HG02970 (cell line): ENCODE measurements around the gene KAT8.
"Not testable (repeated sequence)": the region's sequence is repeated elsewhere in the genome, so short reads cannot be mapped to it uniquely, and the experiment has no call there.

Experiments
- ATAC-seq: cut with Tn5 transposase; IDR thresholded peaks from one replicate; pipeline ENCODE4 v1.9.1; 2021; ENCODE audit warnings: mild to moderate bottlenecking, moderate library complexity, moderate number of reproducible peaks; ENCODE audit not compliant: unreplicated experiment, low FRiP score

Gene KAT8

DNA sequence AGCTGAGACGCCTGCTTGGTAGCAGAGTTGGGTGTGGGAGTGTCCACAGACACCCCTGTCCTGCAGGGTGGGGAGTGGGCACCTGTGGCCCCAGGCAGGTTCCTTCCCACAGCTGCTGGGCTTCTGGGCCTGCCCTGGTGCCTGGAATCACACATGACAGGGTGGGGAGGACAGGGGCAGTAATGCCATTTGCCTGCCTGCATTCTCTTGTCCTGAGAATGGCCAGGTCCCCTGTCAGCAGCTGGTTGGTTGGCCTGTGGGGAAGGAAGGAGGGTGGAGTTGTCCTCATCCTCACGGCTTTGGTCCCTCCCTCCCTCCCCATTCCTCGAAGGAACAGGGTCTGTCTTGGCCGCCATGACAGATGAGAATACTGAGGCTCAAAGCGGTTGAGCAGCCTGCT lies 33.9 kb upstream of the KAT8 start:
- no peak for ATAC-seq

DNA sequence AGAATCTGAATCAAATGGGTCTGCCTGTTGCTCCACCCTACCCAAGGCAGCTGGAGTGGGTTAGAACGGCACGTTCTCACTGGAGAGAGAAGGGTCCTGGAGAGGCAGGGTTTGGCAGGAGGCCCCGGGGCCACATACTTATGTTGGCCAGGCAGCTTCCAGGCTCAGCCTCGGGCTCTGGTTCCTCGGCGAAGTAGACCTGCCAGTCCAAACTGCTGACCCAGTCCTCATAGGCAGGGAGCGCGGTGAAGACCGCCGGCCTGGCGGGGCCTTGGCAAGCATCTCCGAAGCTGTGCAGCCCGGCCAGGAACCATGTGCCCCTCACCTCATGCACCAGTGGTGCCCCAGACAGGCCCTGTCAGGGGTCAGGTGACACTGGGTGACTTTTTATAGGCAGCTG lies 33.5 kb upstream of the KAT8 start:
- no peak for ATAC-seq

DNA sequence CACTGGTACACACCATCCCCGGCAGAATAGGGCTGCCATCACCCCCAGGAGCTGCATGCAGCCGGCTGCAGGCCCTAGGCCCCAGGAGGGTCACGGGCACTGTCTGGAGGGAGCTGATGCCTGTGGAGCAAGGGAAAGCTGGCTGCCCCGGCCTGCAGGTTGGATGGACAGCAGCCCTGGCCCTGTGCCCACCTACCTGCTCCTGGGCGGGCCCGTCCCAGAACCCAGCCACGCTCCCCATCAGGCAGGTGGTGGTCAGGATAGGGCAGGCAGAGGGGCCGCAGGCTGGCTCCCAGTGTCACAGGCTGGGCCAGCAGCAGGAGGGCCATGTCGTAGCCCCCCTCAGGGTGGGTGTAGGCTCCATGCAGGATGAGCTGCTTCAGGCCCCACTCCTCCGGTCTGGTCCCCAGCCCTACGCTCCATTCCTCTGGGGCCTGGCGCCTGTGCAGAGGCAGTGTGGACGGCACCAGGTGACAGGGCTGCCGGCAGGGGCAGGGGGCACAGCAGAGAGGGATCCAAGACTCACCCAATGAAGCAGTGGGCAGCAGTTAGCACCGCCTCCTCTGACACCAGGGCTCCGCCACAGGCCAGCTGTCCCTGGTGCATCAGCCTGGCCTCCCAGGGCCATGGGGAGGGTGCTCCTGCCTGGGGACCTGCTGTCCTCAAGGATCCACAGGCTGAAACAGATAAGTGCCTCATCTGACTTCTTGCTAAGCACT lies 32.7 kb upstream of the KAT8 start:
- ATAC-seq, result no peak

DNA sequence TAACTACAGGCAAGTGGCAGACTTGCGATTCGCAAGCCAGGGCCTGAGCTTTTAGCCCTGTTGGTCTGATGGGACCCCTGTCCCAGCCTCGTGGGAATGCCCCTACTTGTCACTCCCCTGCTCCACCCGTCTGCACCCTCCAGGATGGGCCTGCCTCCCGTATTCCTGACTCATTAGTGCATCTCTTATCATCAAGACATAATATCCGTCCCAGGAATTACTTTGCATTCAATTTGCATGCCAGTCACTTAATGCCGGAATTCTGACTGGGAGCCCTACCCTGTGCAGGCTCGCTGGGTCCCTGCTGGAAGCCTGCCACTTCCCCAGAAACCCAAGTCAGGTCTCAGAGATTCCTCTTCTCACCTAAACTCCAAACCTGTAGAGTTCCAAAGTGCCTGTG lies 32.1 kb upstream of the KAT8 start:
- ATAC-seq, result no peak

DNA sequence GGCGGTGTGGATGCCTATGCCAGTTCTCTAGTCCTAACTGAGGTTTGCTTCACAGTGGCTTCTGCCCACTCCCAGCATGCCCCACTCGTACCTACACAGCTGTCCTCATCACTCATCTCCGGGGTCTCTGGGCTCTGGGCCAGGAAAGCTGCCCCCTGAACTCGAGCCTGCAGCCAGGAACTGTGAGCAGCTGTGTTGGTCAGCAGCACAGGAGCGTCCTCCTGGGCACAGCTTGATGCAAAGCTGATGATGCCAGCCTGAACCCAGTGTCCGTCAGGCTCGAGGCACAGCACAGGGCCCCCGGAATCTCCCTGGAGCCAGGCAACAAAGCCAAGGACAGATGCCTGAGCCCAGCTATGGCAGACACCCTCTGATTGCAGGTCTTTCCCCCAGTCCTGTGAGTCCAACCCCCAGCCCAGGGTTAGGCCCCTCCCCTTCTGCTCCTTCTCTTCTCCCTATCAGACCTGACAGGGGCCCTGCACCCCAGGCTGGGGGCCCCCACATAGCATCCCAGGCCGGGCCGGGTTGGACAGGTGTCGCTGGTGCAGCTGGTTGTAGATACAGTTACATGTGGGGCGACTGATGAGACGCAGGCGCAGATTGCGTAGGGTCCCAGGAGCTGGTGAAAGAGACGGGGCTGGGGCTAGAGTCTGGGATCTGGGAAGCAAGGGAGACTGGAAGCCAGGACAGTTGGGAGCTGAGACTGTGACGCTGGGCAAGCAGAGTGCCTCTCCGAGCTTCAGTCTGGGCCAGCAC lies 31.4 kb upstream of the KAT8 start:
- ATAC-seq, result no peak

DNA sequence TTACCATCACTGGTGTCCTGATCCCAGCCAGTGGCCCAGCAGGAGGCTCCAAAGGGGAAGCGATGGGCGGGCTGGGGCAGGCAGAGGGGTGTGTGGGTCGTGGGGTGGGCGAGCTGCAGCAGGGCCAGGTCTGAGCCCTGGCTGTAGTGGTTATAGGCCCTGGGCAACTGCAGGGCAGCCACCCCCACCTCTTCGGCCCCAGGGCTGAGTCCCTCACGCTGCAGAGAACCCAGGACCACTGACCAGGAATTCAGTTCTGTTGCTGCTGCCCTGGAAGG lies 30.9 kb upstream of the KAT8 start:
- no peak for ATAC-seq

DNA sequence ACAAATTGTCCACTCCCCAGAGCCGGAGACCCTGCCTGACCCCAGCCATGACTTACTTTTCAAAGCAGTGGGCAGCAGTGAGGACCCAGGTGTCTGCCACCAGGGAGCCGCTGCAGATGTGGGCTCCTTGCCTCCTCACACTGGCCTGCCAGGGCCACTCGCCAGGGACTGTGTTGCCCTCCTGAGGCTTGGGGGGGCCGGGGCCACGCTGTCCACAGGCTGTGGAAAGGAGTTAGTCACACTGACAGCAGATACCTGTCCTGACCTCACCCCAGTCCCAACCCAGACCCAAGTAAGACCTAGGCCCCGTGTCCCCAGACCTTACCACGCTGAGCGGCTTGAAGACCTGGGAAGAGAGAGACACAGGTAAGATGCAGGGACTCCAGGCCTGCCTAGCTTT lies 30.0 kb upstream of the KAT8 start:
- ATAC-seq, result no peak

DNA sequence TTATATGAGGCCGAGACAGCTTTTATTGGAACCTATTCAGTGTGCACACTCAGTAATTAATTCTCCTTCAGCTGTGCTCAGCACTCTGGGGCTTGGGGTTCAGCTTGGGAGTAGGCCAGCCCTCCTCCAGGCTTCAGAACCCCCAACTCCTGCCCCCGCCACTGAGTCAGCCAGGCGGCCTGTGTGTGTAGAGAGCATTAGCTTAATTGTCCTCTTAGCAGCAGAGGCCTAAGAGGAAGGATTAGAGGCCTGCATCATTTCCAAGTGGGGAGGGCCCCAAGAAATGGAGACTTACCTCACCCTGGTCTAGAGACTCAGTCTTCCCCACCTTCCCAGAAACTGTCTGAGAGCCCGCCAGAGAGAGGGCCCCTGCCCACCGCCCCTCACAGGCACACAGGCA lies 29.5 kb upstream of the KAT8 start:
- ATAC-seq, result no peak

DNA sequence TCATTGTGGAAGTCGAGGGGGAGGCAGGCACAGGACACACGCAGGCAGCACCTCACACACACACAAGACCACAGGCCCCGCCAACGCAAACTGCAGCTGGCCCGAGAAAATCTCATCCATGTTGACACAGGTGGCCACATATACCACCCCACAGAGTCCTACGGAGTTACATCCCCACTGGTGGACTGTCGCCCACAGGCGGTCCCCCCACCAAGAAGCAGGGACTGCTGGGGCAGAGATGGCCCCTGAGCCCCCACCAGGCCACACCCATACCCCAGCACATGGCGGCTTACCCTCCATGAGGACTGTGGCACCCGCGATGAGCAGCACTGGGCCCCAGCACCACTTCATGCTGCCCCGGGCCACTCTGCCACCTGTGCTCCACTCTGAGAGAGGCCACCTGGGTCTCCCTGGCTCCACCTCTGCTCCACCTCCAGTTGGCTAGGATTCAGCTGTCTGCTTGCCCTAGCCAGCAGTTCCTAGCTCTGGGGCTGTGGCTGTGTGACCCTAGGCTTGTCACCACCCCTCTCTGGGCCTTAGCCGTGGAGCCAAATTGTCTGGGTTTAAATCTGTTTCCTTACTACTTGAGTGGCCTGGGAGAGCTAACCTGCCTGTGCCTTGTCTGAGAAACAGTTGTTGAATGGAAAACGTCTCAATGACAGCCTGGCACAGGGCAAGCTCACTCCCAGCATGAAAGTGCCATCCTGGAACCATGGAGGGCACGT lies 28.8 kb upstream of the KAT8 start, which contains the start of gene PRSS53:
Gene PRSS53 (minus strand): TSS at position 485 of the 725 bp plus-strand sequence. CDS start 134 bp downstream, at position 351.
- no peak for ATAC-seq

DNA sequence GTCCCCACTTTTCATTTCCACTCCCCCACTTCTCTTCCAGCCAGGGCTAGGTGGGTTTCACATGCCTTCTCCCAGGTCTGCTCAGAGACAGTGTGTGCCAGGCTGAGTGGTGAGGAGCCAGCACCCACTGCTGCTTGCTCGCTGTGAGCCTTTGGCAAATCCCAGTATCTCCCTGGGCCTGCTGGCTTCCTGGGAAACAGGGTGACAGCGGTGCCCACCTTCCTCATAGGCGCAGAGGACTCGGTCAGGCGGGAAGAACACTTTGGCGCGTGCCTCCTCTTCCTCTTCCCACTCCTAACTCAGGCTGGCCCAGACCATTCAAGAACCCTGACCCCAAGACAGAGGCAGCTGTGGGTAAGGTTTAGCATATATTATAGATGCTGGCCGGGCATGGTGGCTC lies 28.3 kb upstream of the KAT8 start:
- ATAC-seq, result no peak

DNA sequence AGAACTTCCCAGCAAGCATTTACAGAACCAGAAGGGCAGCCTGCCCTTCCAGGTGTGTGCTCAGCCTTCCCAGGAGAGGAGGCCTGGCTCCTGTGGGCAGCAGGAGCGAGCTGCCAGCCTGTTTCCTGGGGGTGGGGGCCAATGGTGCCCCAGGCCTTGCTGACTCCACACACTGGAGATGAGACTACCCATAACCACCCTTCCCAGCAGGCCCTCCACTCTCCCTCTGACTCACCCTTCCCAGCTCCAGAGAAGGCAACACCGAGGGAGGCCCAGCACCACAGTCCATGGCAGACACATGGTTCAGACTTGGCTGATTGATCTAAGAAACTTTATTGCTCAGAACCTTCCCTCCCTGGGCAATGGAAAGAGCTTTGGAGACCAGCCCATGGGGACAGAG lies 26.9 kb upstream of the KAT8 start:
- ATAC-seq, result no peak

DNA sequence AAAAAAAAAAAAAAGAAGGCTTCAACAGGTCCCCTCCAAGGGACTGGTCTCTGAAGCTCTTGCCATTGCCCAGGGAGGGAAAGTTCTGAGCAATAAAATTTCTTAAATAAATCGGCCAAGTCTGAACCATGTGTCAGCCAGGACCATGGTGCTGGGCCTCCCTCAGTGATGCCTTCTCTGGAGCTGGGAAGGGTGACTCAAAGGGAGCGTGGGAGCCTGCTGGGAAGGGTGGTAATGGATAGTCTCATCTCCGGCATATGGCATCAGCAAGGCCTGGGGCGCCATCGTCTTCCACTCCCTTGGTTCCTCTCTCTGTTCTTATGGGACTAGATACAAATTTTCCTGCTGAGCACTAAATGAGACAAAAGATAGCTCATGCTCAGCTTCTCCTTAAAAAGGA lies 25.1 kb upstream of the KAT8 start:
- no peak for ATAC-seq

DNA sequence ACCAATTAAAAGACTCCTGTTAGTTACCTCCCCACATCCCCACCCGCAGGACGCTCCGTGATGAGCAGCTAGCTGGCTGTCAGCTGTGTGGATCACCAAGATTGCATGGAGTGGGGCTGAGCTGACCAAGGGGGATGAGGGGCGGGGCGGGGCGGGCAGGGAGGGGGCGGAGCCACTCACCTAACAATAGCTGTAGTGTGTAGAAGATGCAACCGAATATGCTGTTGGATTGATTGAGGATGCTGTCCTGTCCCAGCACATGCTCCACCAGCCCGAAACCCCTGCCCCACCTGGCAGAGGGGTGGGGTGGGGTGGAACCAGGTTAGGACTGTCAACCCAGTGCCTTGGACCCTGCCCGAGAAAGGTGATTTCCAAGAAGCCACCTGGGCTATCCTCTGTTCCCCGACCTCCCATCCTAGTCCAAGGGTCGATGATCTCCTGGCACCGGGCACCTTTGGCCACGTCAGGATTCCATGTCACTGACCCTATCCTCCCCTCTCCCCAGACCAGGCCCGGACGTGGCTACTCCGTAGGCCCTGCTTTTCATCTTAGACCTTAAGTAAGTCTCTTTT lies 24.2 kb upstream of the KAT8 start:
- ATAC-seq, result no peak

DNA sequence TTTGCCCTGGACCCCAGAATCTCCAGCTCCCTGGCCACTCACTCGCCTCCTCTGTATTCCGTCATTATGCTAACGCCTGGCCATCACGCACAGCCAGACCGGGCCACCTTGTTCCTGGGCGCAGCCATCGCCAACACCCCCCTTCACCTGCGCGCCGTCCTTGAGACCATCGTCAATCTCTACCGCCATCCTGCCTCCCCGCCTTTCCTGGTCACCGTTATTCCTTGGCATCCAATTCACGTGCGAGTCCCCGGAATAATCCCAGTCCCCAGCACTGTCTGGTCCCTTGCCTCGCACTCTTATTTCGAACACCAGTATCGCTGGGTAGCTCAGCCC lies 23.4 kb upstream of the KAT8 start:
- no peak for ATAC-seq

DNA sequence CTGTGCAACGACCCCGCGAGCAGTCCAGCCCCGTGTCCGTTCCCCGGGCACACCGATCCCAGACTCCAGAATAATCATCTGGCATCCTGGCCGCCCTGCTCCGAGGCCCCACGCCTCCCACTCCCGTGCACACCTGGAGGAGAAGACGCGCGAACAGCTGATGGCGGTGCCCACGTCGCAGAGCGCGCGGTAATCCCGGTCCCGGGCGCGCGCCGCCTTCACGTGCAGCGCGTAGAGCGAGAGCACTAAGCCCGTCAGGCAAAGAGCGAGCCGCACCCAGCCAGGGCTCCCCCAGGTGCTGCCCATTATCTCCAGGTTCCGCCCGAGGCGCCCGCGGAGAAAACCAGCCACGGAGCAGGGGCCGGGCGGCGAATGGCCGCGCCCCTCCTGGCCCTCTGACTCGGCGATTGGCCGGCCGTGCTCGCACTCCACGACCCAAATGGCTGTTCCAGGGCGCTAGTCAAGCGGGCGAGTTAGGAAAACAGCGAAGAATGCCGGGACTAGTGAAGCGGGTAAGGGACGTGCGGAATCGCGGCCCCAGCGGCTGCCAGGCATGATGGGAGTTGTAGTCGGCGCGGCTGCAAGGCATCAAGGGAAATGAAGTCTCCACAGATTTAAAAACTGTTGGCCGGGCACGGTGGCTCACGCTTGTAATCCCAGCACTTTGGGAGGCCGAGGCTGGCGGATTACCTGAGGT lies 22.9 kb upstream of the KAT8 start, which contains the start of gene VKORC1:
Gene VKORC1 (minus strand): TSS at position 374 of the 697 bp plus-strand sequence. CDS start 68 bp downstream, at position 306.
- ATAC-seq, result peak; percentile 69

DNA sequence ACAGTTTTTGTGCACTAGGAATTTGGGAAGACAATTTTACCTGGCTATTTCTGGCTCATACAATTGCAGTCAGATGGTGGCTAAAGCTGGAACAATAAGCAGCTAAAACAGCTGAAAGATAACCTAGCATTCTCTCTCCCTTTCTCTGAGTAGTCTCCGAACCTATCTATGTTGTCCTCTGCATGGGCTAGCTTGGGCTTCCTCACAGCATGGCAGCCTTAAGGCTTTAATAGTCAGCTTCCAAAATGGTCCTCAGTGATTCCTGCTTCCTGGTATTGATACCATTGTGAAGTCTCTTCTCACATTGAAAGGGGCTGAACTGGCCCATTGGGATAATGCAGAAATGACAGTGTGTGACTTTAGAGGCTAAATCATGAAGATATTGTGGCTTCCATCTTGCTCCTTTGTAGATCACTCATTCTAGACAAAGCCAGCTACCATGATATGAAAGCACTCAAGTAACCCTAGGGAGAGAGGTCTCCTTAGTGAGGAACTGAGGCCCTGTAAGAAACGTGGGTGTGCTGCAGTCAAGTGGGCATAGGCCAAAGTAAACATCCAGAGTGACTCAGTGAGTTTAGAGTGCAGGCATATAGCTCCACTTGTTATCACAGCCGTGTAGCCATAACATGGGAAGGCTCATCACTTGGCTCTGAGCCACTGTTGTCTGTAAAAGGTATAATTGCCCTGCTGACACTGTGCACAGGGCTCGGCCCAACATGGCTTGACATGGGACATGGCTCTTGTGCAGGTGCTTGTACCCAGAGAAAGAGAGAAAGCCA lies 17.4 kb upstream of the KAT8 start:
- ATAC-seq, result no peak

DNA sequence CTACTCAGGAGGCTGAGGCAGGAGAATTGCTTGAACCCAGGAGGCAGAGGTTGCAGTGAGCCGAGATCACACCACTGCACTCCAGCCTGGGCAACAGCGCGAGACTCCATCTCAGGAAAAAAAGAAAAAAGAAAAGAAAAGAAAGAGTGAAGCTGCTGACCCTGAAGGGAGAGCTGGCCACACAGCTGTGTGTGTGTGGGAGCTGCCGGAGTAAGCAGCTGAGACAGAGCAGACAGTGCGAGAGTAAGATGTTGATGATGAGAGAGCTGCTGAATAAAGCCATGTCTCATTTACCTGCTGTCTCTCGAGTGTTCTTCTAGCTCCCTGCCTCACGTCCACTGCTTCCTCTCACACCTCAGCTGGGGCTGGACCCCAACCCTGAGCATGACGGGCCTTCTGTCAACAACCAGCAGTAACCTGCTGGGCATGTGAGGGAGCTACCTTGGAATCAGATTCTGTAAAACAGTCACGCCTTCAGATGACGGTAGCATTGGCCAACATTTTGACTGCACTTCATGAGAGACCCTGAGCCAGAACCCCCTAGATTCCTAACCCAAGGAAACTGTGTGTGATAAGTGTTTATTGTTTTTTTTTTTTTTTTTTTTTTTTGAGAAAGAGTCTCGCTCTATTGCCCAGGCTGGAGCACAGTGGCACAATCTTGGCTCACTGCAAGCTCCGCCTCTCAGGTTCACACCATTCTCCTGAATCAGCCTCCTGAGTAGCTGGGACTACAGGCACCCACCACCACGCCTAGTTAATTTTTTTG lies 16.4 kb upstream of the KAT8 start:
- not testable (repeated sequence) for ATAC-seq

DNA sequence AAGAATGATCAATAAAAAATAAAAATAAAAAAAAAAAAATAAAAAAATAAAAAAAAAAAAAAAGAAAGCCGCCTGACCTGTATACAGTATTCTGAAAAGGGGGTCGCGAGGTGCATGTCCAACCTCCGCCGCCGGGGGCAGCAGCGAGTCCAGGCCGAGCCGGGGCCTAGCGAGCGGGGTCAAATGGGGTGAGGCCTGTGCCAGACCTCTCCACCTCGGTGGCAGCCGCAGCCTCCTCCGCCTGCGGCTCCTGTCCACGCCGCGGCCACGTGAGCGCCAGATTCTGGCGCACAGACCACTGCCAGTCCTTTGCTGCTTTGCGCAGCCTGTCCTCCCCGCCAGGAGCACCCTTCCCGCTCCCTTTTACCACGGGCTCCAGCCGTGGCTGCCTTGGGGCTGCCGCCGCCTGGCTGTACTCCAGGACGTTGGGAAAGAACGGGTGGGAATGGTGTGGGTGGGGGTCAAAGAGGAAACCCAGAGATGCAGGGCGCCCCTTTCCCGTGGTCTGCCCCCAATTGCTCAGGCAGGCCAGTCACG lies 11.7 kb upstream of the KAT8 start:
- ATAC-seq, result no peak
